B cell (primary cell): ENCODE results near the gene MORN1. TPM values are rescaled to one million over a fixed set of nuclear protein-coding genes. Genes with fewer than 3 reads are reported as not detected.

Source experiments
- ATAC-seq: fragments of 200-7000 bp; cut with Tn5 transposase; one replicate; pipeline ENCODE4 v1.10.0; 2021; ENCODE audit warnings: low read depth, mild to moderate bottlenecking, moderate number of reproducible peaks, moderate library complexity
- CTCF ChIA-PET: fragments of 350-600 bp; sonication (Branson Sonifier 250); formaldehyde crosslinking; loops from one replicate; lab custom pipeline; 2021; ENCODE audit warnings: antibody characterized with exemption, inconsistent platforms; lab: Charles Lee
- POLR2A ChIA-PET: fragments of 350-600 bp; sonication (Branson Sonifier 250); formaldehyde crosslinking; loops from one replicate; lab custom pipeline; 2021; ENCODE audit warnings: antibody characterized with exemption; lab: Charles Lee
- DNase-seq: peaks from one replicate; pipeline ENCODE4 v3.0.0; 2013
- H2AFZ ChIP-seq: 2 replicates; pipeline ENCODE4 v1.6.1; 2012; ENCODE audit warnings: mild to moderate bottlenecking, low read depth, low read length; ENCODE audit not compliant: insufficient read depth, poor library complexity, severe bottlenecking
- H3K27ac ChIP-seq, 2 donors: 1 replicate in 1 of 2; 2 replicates in 1 of 2; pipeline ENCODE4 v1.5.1; 2012 to 2013; ENCODE audit warnings: low read length in 2 of 2, mild to moderate bottlenecking in 2 of 2, moderate library complexity in 1 of 2
- H3K27me3 ChIP-seq, 4 experiments: fragments of 200-600 bp in 1 of 4; sonication (generic) in 1 of 4; replicated peaks in 1 of 4; 1 replicate in 2 of 4; 2 replicates in 2 of 4; pipeline versions ENCODE4 v1.6.1 to v1.7.0; 2013 to 2016; ENCODE audit warnings: low read length in 3 of 4, mild to moderate bottlenecking in 2 of 4, mixed read lengths in 1 of 4, moderate library complexity in 1 of 4; ENCODE audit not compliant: insufficient read depth in 4 of 4, control insufficient read depth in 3 of 4; ENCODE audit errors: control extremely low read depth in 1 of 4
- H3K36me3 ChIP-seq, 2 experiments: replicated peaks in 1 of 2; 1 replicate in 1 of 2; 2 replicates in 1 of 2; pipeline versions ENCODE4 v1.6.1 to v1.7.1; 2013; ENCODE audit warnings: low read length in 1 of 2; ENCODE audit not compliant: insufficient read depth in 2 of 2, control insufficient read depth in 1 of 2; ENCODE audit errors: control extremely low read depth in 1 of 2, extremely low read depth in 1 of 2
- H3K4me1 ChIP-seq, 2 donors: fragments of 200-600 bp in 1 of 2; sonication (generic) in 1 of 2; 1 replicate in 1 of 2; 2 replicates in 1 of 2; pipeline versions ENCODE4 v1.5.1 to v1.6.1; 2013 to 2017; ENCODE audit warnings: low read length in 2 of 2; ENCODE audit not compliant: control insufficient read depth in 2 of 2, insufficient read depth in 2 of 2
- H3K4me2 ChIP-seq: replicated peaks from 2 replicates; pipeline ENCODE3; 2012; ENCODE audit warnings: mild to moderate bottlenecking, low read depth, low read length; ENCODE audit not compliant: poor library complexity, severe bottlenecking
- H3K4me3 ChIP-seq, 5 experiments: fragments of 200-600 bp in 1 of 5; sonication (generic) in 1 of 5; 1 replicate in 3 of 5; 2 replicates in 2 of 5; pipeline versions ENCODE4 v1.5.1 to v1.7.0; 2011 to 2016; ENCODE audit warnings: low read length in 4 of 5, mild to moderate bottlenecking in 4 of 5, low read depth in 2 of 5, control low read depth in 1 of 5, moderate library complexity in 1 of 5; ENCODE audit not compliant: insufficient read depth in 1 of 5; ENCODE audit errors: control extremely low read depth in 1 of 5, extremely low read depth in 1 of 5
- H3K79me2 ChIP-seq: fragments of 200-600 bp; sonication (generic); one replicate; pipeline ENCODE4 v1.6.0; 2016; ENCODE audit warnings: low read length; ENCODE audit not compliant: control insufficient read depth, insufficient read depth
- H3K9ac ChIP-seq: fragments of 200-600 bp; sonication (generic); 2 replicates; pipeline ENCODE4 v1.6.1; 2017; ENCODE audit warnings: mild to moderate bottlenecking, low read length, moderate library complexity
- H3K9me3 ChIP-seq, 3 donors: one replicate each; pipeline versions ENCODE4 v1.6.1 to v1.7.1; 2013; ENCODE audit warnings: low read length in 2 of 3; ENCODE audit not compliant: control insufficient read depth in 2 of 3, insufficient read depth in 1 of 3; ENCODE audit errors: control extremely low read depth in 1 of 3
- H4K20me1 ChIP-seq: 2 replicates; pipeline ENCODE4 v1.6.0; 2012; ENCODE audit warnings: mild to moderate bottlenecking, low read length; ENCODE audit not compliant: insufficient read depth, control insufficient read depth, poor library complexity, severe bottlenecking
- H3K27ac Mint-ChIP-seq: one replicate; pipeline ENCODE4 v1.8.0; 2021; ENCODE audit warnings: mixed read lengths
- H3K27me3 Mint-ChIP-seq: one replicate; pipeline ENCODE4 v1.8.0; 2021; ENCODE audit warnings: mixed read lengths
- H3K4me1 Mint-ChIP-seq: one replicate; pipeline ENCODE4 v1.8.0; 2021; ENCODE audit warnings: mixed read lengths
- H3K4me3 Mint-ChIP-seq: one replicate; pipeline ENCODE4 v1.8.0; 2021; ENCODE audit warnings: mixed read lengths
- H3K9me3 Mint-ChIP-seq: one replicate; pipeline ENCODE4 v1.8.0; 2022; ENCODE audit warnings: mixed read lengths; ENCODE audit not compliant: insufficient read depth
- CTCF ChIP-seq: fragments of 200-600 bp; IDR thresholded peaks from one replicate; pipeline ENCODE4 v1.8.0; 2022; ENCODE audit warnings: antibody characterized with exemption, mild to moderate bottlenecking
- EZH2 ChIP-seq: IDR thresholded peaks from 2 replicates; pipeline ENCODE4 v1.6.1; 2012; ENCODE audit warnings: borderline replicate concordance, low read depth, mild to moderate bottlenecking, moderate library complexity, low read length; ENCODE audit not compliant: insufficient read depth, poor library complexity, severe bottlenecking
- WGBS: methylation state at CpG from one replicate; pipeline ENCODE4 v1.1.5; 2013; ENCODE audit warnings: missing lambda C conversion rate; ENCODE audit not compliant: insufficient coverage; 5-methylcytosine and 5-hydroxymethylcytosine counted together
- intact Hi-C: fragments of 100-400 bp; cut with micrococcal nuclease; formaldehyde crosslinking; loops from one replicate; pipeline ENCODE4 v1.10.0; 2022
- polyA plus RNA-seq: library from polyadenylated mRNA; depleted of rRNA; stranded (reverse); fragments of >200 nt; gene quantifications from 2 replicates; pipeline ENCODE4 v1.2.3, GENCODE V29; 2012
- total RNA-seq, 2 donors: library from RNA; stranded (reverse); fragments of 120-200 nt in 1 of 2; gene quantifications; 1 replicate in 1 of 2; 2 replicates in 1 of 2; pipeline versions ENCODE4 v1.2.3 to v1.2.4, GENCODE V29; 2013 to 2022

Gene MORN1
- total and polyA plus RNA-seq, 2 donors (not counting 1 experiment from before 2014, with no cell fraction given), result 10.2 to 32.6 TPM

DNA sequence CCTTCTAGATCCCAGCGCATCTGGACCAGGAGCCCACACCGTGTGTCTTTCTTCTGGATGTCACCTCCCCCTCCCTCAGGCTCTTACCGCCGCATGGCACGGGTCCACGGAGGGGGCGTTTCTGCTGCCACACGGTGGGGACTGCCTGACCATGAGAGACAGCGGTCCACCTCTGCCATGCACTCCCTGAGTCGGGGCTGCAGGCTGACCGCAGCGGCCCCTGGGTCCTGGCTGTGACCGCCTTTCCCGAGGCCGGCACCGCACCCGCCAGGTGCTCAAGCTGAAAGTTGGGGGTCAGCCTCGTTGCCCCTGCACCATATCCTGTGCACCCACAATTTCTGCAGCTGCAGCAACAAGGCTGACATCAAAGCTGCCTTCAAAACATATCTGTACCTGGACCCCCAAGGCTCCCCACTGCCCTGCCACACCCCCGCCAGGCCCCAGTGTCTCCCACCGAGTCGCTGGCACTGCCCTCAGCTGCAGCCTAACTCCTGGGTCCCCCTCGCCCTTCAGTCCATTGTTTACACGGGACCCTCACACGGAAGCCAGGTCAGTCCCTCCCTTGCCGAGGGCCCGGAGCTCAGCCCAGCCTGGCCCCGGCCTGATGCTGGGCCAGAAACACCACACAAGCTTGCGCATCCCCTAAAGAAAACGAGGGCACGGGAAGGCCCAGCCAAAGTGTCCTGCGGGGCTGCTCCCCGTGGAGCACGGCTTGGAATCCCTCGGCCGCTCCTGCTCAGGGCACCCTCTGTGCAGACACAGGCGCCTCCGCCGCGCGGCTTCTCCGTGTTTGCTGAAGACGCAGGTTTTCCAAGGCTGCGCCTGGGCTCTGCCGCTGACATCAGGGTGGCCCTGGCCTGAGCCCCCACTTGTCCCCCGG, 51.9 kb downstream of the MORN1 start:
- Histone ChIP-seq H4K20me1 (no peaks in the 10 kb centered on the region), H3K27ac (no peak overlapping the region), H3K79me2 (no peaks in the 10 kb centered on the region), H3K9me3 (peaks cover 0 to 9% (median 0%) of the 10 kb centered on the region in 3 donors), H2AFZ (no peak overlapping the region), H3K9ac (no peak overlapping the region), H3K4me2 (no peak overlapping the region), H3K4me3 (no peak overlapping the region), H3K4me1 (no peaks in the 10 kb centered on the region), H3K36me3 (no peaks in the 10 kb centered on the region), H3K27me3 (no peaks in the 10 kb centered on the region)
- ATAC-seq, result no peak
- no peaks in the 10 kb centered on the region for H3K9me3 Mint-ChIP-seq
- DNase-seq, result no peak
- intact Hi-C loops, result no loop called here
- no peaks in the 10 kb centered on the region for H3K27me3 Mint-ChIP-seq
- no peak overlapping the region for H3K4me3 Mint-ChIP-seq
- no peaks in the 10 kb centered on the region for H3K4me1 Mint-ChIP-seq
- TF ChIP-seq EZH2, result no peak
- no peak for TF ChIP-seq CTCF
- ChIA-PET POLR2A (no interaction called here), CTCF (no interaction called here)
- WGBS, result 94% methylated on average over 45 of the region's 45 CpGs
- no peak overlapping the region for H3K27ac Mint-ChIP-seq

- TF ChIP-seq EZH2, result no peak
- TF ChIP-seq CTCF, result no peak
- Mint-ChIP-seq H3K27me3 (no peaks in the 10 kb centered on the region), H3K27ac (no peak overlapping the region), H3K4me1 (no peaks in the 10 kb centered on the region), H3K4me3 (no peak overlapping the region), H3K9me3 (no peaks in the 10 kb centered on the region)
- Histone ChIP-seq H3K4me1 (no peaks in the 10 kb centered on the region), H3K27ac (no peak overlapping the region), H3K9ac (no peak overlapping the region), H3K27me3 (no peaks in the 10 kb centered on the region), H3K9me3 (peaks cover 0 to 9% (median 0%) of the 10 kb centered on the region in 3 donors), H3K4me3 (no peak overlapping the region), H3K4me2 (no peak overlapping the region), H4K20me1 (no peaks in the 10 kb centered on the region), H3K79me2 (no peaks in the 10 kb centered on the region), H2AFZ (no peak overlapping the region), H3K36me3 (no peaks in the 10 kb centered on the region)
- intact Hi-C loops, result no loop called here
- POLR2A ChIA-PET, result no interaction called here
- 76% methylated on average over 3 of the region's 10 CpGs for WGBS
- ATAC-seq (no peak), DNase-seq (no peak)
- CTCF ChIA-PET, result no interaction called here
These were observed 53.9 kb downstream of the MORN1 start for GRCh38 chr1:2337501-2337900.
